ENCODE measurements around the gene EFCAB6. TPM values are rescaled to one million over a fixed set of nuclear protein-coding genes. Genes with fewer than 3 reads are reported as not detected.

EFCAB6 gene, protein sequence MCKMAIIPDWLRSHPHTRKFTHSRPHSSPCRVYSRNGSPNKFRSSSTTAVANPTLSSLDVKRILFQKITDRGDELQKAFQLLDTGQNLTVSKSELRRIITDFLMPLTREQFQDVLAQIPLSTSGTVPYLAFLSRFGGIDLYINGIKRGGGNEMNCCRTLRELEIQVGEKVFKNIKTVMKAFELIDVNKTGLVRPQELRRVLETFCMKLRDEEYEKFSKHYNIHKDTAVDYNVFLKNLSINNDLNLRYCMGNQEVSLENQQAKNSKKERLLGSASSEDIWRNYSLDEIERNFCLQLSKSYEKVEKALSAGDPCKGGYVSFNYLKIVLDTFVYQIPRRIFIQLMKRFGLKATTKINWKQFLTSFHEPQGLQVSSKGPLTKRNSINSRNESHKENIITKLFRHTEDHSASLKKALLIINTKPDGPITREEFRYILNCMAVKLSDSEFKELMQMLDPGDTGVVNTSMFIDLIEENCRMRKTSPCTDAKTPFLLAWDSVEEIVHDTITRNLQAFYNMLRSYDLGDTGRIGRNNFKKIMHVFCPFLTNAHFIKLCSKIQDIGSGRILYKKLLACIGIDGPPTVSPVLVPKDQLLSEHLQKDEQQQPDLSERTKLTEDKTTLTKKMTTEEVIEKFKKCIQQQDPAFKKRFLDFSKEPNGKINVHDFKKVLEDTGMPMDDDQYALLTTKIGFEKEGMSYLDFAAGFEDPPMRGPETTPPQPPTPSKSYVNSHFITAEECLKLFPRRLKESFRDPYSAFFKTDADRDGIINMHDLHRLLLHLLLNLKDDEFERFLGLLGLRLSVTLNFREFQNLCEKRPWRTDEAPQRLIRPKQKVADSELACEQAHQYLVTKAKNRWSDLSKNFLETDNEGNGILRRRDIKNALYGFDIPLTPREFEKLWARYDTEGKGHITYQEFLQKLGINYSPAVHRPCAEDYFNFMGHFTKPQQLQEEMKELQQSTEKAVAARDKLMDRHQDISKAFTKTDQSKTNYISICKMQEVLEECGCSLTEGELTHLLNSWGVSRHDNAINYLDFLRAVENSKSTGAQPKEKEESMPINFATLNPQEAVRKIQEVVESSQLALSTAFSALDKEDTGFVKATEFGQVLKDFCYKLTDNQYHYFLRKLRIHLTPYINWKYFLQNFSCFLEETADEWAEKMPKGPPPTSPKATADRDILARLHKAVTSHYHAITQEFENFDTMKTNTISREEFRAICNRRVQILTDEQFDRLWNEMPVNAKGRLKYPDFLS (N-terminal part only)
- total RNA-seq (2011; cell fraction: chromatin; rRNA removed; ENCODE audit: low replicate concordance) = not detected in 2 replicates
- not detected in 2 replicates for total RNA-seq (2011; cell fraction: nucleolus; rRNA removed)
- total RNA-seq (2011; cell fraction: nucleoplasm; rRNA removed) = not detected in 2 replicates
- total RNA-seq (2014; rRNA removed) (not detected in 2 replicates), total RNA-seq (2014; rRNA removed; fragmentation: Illumina TruSeq; extraction: Trizol) (not detected in 2 replicates), total RNA-seq (2015; rRNA removed; fragmentation: Illumina TruSeq; extraction: Trizol) (not detected in 2 replicates), total RNA-seq (2021) (not detected in 2 replicates), polyA plus RNA-seq (2011; rRNA removed) (0.06 TPM in 1 of 2 replicates, not detected in the other), polyA plus RNA-seq (2014; fragmentation: Illumina TruSeq; extraction: Trizol) (not detected in 2 replicates), polyA plus RNA-seq (2014; fragmentation: Nextera tagmentation; extraction: Ambion mirVana) (not detected), polyA plus RNA-seq (2014; rRNA removed) (not detected in 2 replicates), polyA minus RNA-seq (2011; rRNA and poly(A)+ RNA removed) (not detected in 2 replicates), Bru-seq, nascent RNA (percentile 9 among the genes with signal in this experiment), BruChase-seq, experiment 1, labeled RNA remaining after a 2-hour chase (percentile 7 among the genes with signal in this experiment), BruChase-seq, experiment 2, labeled RNA remaining after a 6-hour chase (percentile 7 among the genes with signal in this experiment)
- not detected in 2 replicates for polyA plus RNA-seq (2011; cell fraction: cytosol; rRNA removed)
- not detected in 2 replicates for polyA plus RNA-seq (2011; cell fraction: nucleus; rRNA removed)
- 0.05 TPM in 1 of 2 replicates, not detected in the other for polyA plus RNA-seq (2012)
- polyA minus RNA-seq (2011; cell fraction: cytosol; rRNA and poly(A)+ RNA removed) = not detected in 2 replicates
- polyA minus RNA-seq (2011; cell fraction: nucleus; rRNA and poly(A)+ RNA removed) = not detected in 2 replicates
- long read RNA-seq, experiment 1 = 0 reads
- long read RNA-seq, experiment 2 = 0 reads
- long read RNA-seq, experiment 3 = 0 reads

DNA sequence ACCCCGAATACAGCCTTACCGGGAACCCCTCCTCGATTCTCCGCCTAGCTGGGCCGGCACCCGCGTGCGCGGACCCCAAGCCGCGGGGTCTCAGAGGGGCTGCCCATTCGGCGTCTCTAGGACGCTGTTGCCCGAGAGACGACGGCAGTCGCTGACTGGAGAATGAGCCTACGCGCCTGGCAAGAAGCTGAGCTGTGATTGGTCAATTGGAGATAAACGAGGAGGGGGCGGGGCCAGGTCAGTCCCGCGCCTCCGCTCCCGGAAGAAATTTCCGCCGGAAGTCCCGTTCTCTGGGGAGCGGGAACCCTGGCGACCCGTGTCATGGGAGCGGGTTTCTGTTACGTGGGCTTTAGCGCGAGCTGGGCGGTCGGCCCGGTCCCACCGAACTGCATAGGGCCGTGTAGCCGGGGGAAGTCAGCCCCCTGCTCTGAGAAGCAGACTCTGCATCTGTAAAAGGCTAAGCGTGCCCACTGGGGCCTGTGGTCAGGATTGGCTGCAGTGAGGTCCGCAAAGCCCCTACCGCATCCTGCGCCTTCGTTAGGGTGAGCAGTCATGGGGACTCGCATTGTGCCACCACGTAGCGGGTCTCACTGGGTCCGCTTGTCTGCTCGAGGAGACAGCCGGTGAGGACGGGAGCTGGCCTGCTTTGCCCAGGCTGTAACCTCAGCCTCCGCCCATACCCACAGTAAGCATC, at the start of gene EFCAB6:
Gene EFCAB6, minus strand, starts transcription at position 157 of the 694 bp plus-strand sequence. CDS start 29,987 bp downstream, outside the sequence.
- Histone ChIP-seq H4K20me1 (replicated peaks; ENCODE audit: control insufficient read depth, insufficient read depth, low read length) (no peaks in the 10 kb centered on the region), H3K4me3 (peak within 1 kb of the TSS; percentile 36), H3K79me2 (ENCODE audit: control insufficient read depth, insufficient read depth, low read length) (no peaks in the 10 kb centered on the region), H3K27ac (ENCODE audit: extremely low read depth, low read depth, low read length) (no peak within 1 kb of the TSS), H2AFZ (ENCODE audit: low read depth, low read length) (peak within 1 kb of the TSS; percentile 84), H3K9me1 (ENCODE audit: control insufficient read depth, insufficient read depth, low read length) (no peaks in the 10 kb centered on the region), H3K9ac (ENCODE audit: insufficient read depth in 1 of 2, low read depth in 2 of 2, low read length in 2 of 2) (no peak within 1 kb of the TSS), H3K9me3 (replicated peaks; ENCODE audit: control insufficient read depth, insufficient read depth, low read depth, low read length) (no peaks in the 10 kb centered on the region; the same call in 1 of the 2 replicates), H3K36me3 (ENCODE audit: control insufficient read depth, insufficient read depth, low read length) (no peaks in the 10 kb centered on the region), H3K27me3 (ENCODE audit: control insufficient read depth in 2 of 2, insufficient read depth in 2 of 2, low read length in 2 of 2) (no peaks in the 10 kb centered on the region), H3K4me1 (replicated peaks in 1 of 2; ENCODE audit: control insufficient read depth in 2 of 2, insufficient read depth in 2 of 2, low read length in 2 of 2) (peaks cover 0 to 10% of the 10 kb centered on the region in 2 experiments; a peak in 2 of 5 replicates), H3K4me2 (ENCODE audit: insufficient read depth, low read length) (peak within 1 kb of the TSS; percentile 60)
- peak; percentile 84 for ATAC-seq
- intact Hi-C loops (cut with micrococcal nuclease) (no loop called here), in situ Hi-C loops (cut with MboI) (no loop called here)
- peak; percentile 71 to 83 (median 78) for DNase-seq (ENCODE audit: extremely low read depth in 1 of 4, low spot score in 3 of 4)
- POLR2A ChIA-PET = no interaction called here
- BruUV-seq (replicated peaks) = no TSS peak
- no peak for FAIRE-seq
- CTCF ChIA-PET (ENCODE audit: low intra/inter-chr PET ratio) = no interaction called here
- WGBS (ENCODE audit: insufficient coverage, low coverage, missing lambda C conversion rate) = 32% methylated on average over 21 of the region's 55 CpGs
- TF ChIP-seq ARID1B (IDR thresholded peaks at IDR 0.05) = no peak
- TF ChIP-seq, protein P1, sequence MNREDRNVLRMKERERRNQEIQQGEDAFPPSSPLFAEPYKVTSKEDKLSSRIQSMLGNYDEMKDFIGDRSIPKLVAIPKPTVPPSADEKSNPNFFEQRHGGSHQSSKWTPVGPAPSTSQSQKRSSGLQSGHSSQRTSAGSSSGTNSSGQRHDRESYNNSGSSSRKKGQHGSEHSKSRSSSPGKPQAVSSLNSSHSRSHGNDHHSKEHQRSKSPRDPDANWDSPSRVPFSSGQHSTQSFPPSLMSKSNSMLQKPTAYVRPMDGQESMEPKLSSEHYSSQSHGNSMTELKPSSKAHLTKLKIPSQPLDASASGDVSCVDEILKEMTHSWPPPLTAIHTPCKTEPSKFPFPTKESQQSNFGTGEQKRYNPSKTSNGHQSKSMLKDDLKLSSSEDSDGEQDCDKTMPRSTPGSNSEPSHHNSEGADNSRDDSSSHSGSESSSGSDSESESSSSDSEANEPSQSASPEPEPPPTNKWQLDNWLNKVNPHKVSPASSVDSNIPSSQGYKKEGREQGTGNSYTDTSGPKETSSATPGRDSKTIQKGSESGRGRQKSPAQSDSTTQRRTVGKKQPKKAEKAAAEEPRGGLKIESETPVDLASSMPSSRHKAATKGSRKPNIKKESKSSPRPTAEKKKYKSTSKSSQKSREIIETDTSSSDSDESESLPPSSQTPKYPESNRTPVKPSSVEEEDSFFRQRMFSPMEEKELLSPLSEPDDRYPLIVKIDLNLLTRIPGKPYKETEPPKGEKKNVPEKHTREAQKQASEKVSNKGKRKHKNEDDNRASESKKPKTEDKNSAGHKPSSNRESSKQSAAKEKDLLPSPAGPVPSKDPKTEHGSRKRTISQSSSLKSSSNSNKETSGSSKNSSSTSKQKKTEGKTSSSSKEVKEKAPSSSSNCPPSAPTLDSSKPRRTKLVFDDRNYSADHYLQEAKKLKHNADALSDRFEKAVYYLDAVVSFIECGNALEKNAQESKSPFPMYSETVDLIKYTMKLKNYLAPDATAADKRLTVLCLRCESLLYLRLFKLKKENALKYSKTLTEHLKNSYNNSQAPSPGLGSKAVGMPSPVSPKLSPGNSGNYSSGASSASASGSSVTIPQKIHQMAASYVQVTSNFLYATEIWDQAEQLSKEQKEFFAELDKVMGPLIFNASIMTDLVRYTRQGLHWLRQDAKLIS (CRISPR knock-in tag; IDR thresholded peaks at IDR 0.05) = no peak
- TF ChIP-seq TAL1 (IDR thresholded peaks at IDR 0.05) = no peak
- TF ChIP-seq RBFOX2 (IDR thresholded peaks at IDR 0.05; ENCODE audit: low read depth, low read length) = peak; percentile 40; the same call in 1 of the 2 replicates
- no peak for TF ChIP-seq NCOA1 (IDR thresholded peaks at IDR 0.05; ENCODE audit: low read depth)
- TF ChIP-seq ZNF212 (CRISPR knock-in tag; IDR thresholded peaks at IDR 0.05) = no peak
- 0 out of 2 replicates have a peak, but pooled peaks have one; percentile 33 for TF ChIP-seq POLR2G (IDR thresholded peaks at IDR 0.05; ENCODE audit: low read depth, low read length)
- TF ChIP-seq GABPB2 (CRISPR knock-in tag; conservative IDR thresholded peaks at IDR 0.05) = no peak
- peak; percentile 9; the same call in 1 of the 2 replicates for TF ChIP-seq HCFC1 (IDR thresholded peaks at IDR 0.05; ENCODE audit: low read depth, low read length)
- no peak for TF ChIP-seq ZNF324 (CRISPR knock-in tag; IDR thresholded peaks at IDR 0.05)

Data from K562 (cell line).